K562 (cell line): Measurements from ENCODE around the gene DTNBP1. TPM values are rescaled to one million over a fixed set of nuclear protein-coding genes. Genes with fewer than 3 reads are reported as not detected.

Experiments
- ATAC-seq: fragments of 200-7000 bp; cut with Tn5 transposase; 3 replicates; pipeline ENCODE4 v1.9.1; 2020; ENCODE audit warnings: moderate library complexity
- BruUV-seq: library from RNA; stranded (reverse); fragments of 400-500 nt; replicated peaks from 2 replicates; lab custom pipeline; 2021; lab: Mats Ljungman, UMichigan
- CTCF ChIA-PET: fragments of 300-600 bp; formaldehyde crosslinking; extraction: SDS; loops from one replicate; lab custom pipeline; 2021; ENCODE audit warnings: low intra/inter-chr PET ratio; lab: Yijun Ruan, JAX
- POLR2A ChIA-PET: fragments of 300-600, 350-650 bp; sonication (Branson Sonifier 250); formaldehyde crosslinking; extraction: SDS; loops from one replicate; lab custom pipeline; 2021; ENCODE audit warnings: antibody characterized with exemption, inconsistent platforms; lab: Yijun Ruan, JAX
- DNase-seq, 4 experiments: peaks; one replicate each; pipeline versions ENCODE4 v3.0.0 to v3.0.0-alpha.2; 2011 to 2018; ENCODE audit warnings: low spot score in 3 of 4, mixed read lengths in 3 of 4; ENCODE audit errors: extremely low read depth in 1 of 4
- FAIRE-seq: peaks from 2 replicates; lab custom pipeline; 2011; peaks lifted over from hg19 to GRCh38; lab: Jason Lieb, UNC
- H2AFZ ChIP-seq: 2 replicates; pipeline ENCODE4 v1.6.0; 2011; ENCODE audit warnings: low read depth, low read length, control low read depth, inconsistent platforms
- H3K27ac ChIP-seq: fragments of 200-600 bp; 3 replicates; pipeline ENCODE4 v1.8.0; 2011; ENCODE audit warnings: low read depth, mild to moderate bottlenecking, control low read depth, inconsistent platforms, low read length, moderate library complexity, mixed read lengths; ENCODE audit errors: extremely low read depth
- H3K27me3 ChIP-seq, 2 experiments: fragments of 300-600 bp in 1 of 2; 2 replicates in 1 of 2; 3 replicates in 1 of 2; pipeline versions ENCODE4 v1.6.0 to v1.8.0; 2011; ENCODE audit warnings: inconsistent platforms in 2 of 2, low read length in 2 of 2, mild to moderate bottlenecking in 1 of 2, mixed read lengths in 1 of 2, moderate library complexity in 1 of 2; ENCODE audit not compliant: control insufficient read depth in 2 of 2, insufficient read depth in 2 of 2
- H3K36me3 ChIP-seq: fragments of 300-600 bp; 3 replicates; pipeline ENCODE4 v1.8.0; 2011; ENCODE audit warnings: mild to moderate bottlenecking, low read length, inconsistent platforms; ENCODE audit not compliant: control insufficient read depth, insufficient read depth
- H3K4me1 ChIP-seq, 2 experiments: fragments of 200-600 bp in 1 of 2; replicated peaks in 1 of 2; 2 replicates in 1 of 2; 3 replicates in 1 of 2; pipeline versions ENCODE4 v1.5.1 to v1.8.0; 2011; ENCODE audit warnings: inconsistent platforms in 2 of 2, low read length in 2 of 2, mild to moderate bottlenecking in 1 of 2, mixed read lengths in 1 of 2, moderate library complexity in 1 of 2; ENCODE audit not compliant: control insufficient read depth in 2 of 2, insufficient read depth in 2 of 2
- H3K4me2 ChIP-seq: 2 replicates; pipeline ENCODE4 v1.6.1; 2011; ENCODE audit warnings: low read length, control low read depth, inconsistent platforms, mixed read lengths; ENCODE audit not compliant: insufficient read depth
- H3K4me3 ChIP-seq: fragments of 200-600 bp; sonication (generic), shearing (Covaris generic); 2 replicates; pipeline ENCODE4 v1.5.1; 2016; ENCODE audit warnings: control low read depth, inconsistent platforms
- H3K79me2 ChIP-seq: fragments of 200-600 bp; 3 replicates; pipeline ENCODE4 v1.8.0; 2011; ENCODE audit warnings: low read length, inconsistent platforms; ENCODE audit not compliant: control insufficient read depth, insufficient read depth
- H3K9ac ChIP-seq, 2 experiments: 2 replicates each; pipeline versions ENCODE4 v1.6.0 to v1.6.1; 2011; ENCODE audit warnings: low read depth in 2 of 2, low read length in 2 of 2, control low read depth in 1 of 2, inconsistent platforms in 1 of 2, mild to moderate bottlenecking in 1 of 2, mixed read lengths in 1 of 2; ENCODE audit not compliant: insufficient read depth in 1 of 2
- H3K9me1 ChIP-seq: one replicate; pipeline ENCODE4 v1.6.0; 2011; ENCODE audit warnings: inconsistent platforms, mild to moderate bottlenecking, low read length, moderate library complexity; ENCODE audit not compliant: control insufficient read depth, insufficient read depth
- H3K9me3 ChIP-seq: replicated peaks from 2 replicates; pipeline ENCODE4 v1.5.1; 2011; ENCODE audit warnings: low read depth, low read length, inconsistent platforms; ENCODE audit not compliant: control insufficient read depth, insufficient read depth
- H4K20me1 ChIP-seq: replicated peaks from 2 replicates; pipeline ENCODE4 v1.6.1; 2011; ENCODE audit warnings: low read length, inconsistent platforms, mixed read lengths; ENCODE audit not compliant: control insufficient read depth, insufficient read depth
- ADNP ChIP-seq: fragments of 200-800 bp; sonication (Bioruptor generic); IDR thresholded peaks from 2 replicates; pipeline ENCODE4 v1.6.1; 2016; ENCODE audit warnings: missing genetic modification characterization, missing compliant biosample characterization
- CBX1 ChIP-seq: sonication (generic); IDR thresholded peaks from 2 replicates; pipeline ENCODE4 v1.6.1; 2016; ENCODE audit warnings: antibody characterized with exemption, low read depth, mild to moderate bottlenecking
- GMEB1 ChIP-seq: fragments of 250-450 bp; sonication (Bioruptor Pico); IDR thresholded peaks from 2 replicates; pipeline ENCODE4 v1.4.0; 2020; ENCODE audit warnings: mild to moderate bottlenecking
- HIVEP1 ChIP-seq: fragments of 250-450 bp; sonication (Bioruptor Pico); IDR thresholded peaks from 2 replicates; pipeline ENCODE4 v1.4.0; 2020; ENCODE audit warnings: mild to moderate bottlenecking
- HMBOX1 ChIP-seq: sonication (generic); IDR thresholded peaks from 2 replicates; pipeline ENCODE4 v1.6.1; 2016
- HNRNPL ChIP-seq: fragments of 200-400 bp; formaldehyde crosslinking; IDR thresholded peaks from 2 replicates; pipeline ENCODE4 v1.6.1; 2017; ENCODE audit warnings: low read depth, mild to moderate bottlenecking, low read length
- LEF1 ChIP-seq: fragments of 450-650 bp; IDR thresholded peaks from 2 replicates; pipeline ENCODE4 v1.6.1; 2016; ENCODE audit warnings: mild to moderate bottlenecking
- PHF8 ChIP-seq: fragments of 200-600 bp; sonication (generic); IDR thresholded peaks from 2 replicates; pipeline ENCODE4 v1.6.1; 2012; ENCODE audit warnings: mixed run types, mild to moderate bottlenecking, inconsistent platforms, low read length, moderate library complexity, borderline replicate concordance
- POLR2AphosphoS2 ChIP-seq: IDR thresholded peaks from 2 replicates; pipeline ENCODE4 v1.6.1; 2012; ENCODE audit warnings: low read length, improper control_type of control experiment
- POLR2AphosphoS5 ChIP-seq: IDR thresholded peaks from 2 replicates; pipeline ENCODE4 v1.6.1; 2011; ENCODE audit warnings: mild to moderate bottlenecking, low read depth, low read length, moderate library complexity; ENCODE audit not compliant: control insufficient read depth, insufficient read depth
- POLR3G ChIP-seq: IDR thresholded peaks from 2 replicates; pipeline ENCODE4 v1.6.1; 2011; ENCODE audit not compliant: insufficient read length, insufficient replicate concordance; ENCODE audit errors: extremely low read depth
- SETDB1 ChIP-seq: IDR thresholded peaks from one replicate; pipeline ENCODE4 v1.6.1; 2012; ENCODE audit warnings: low read length, control low read depth, inconsistent platforms
- TBP ChIP-seq: optimal IDR thresholded peaks from 2 replicates; pipeline ENCODE3; 2011; ENCODE audit warnings: low read depth, low read length, improper control_type of control experiment
- ZNF140 ChIP-seq: fragments of 250-450 bp; sonication (Bioruptor Pico); IDR thresholded peaks from 2 replicates; pipeline ENCODE4 v1.8.0; 2021; ENCODE audit warnings: moderate library complexity, mild to moderate bottlenecking, inconsistent platforms
- ZNF668 ChIP-seq: fragments of 250-450 bp; sonication (Bioruptor Pico); IDR thresholded peaks from 2 replicates; pipeline ENCODE4 v1.8.0; 2022; ENCODE audit warnings: mild to moderate bottlenecking, inconsistent platforms
- WGBS: fragments of 100-300 bp; shearing (Covaris generic); methylation state at CpG from one replicate; pipeline ENCODE4 v1.1.6; 2016; ENCODE audit warnings: low coverage, mixed read lengths; ENCODE audit not compliant: insufficient coverage; ENCODE audit errors: missing lambda C conversion rate; 5-methylcytosine and 5-hydroxymethylcytosine counted together
- in situ Hi-C: fragments of 300-500 bp; cut with MboI; formaldehyde crosslinking; loops from 4 replicates; pipeline ENCODE4 v1.15.0; 2018; ENCODE audit warnings: inconsistent platforms, mixed read lengths
- intact Hi-C: fragments of 100-400 bp; cut with micrococcal nuclease; formaldehyde crosslinking; loops from 2 replicates; pipeline ENCODE4 v1.14.2; 2022
- polyA plus RNA-seq, 8 experiments: library from polyadenylated mRNA; depleted of rRNA in 4 of 8; stranded (reverse) in 5 of 8; unstranded in 3 of 8; fragments of >200 nt; fragmentation: Nextera tagmentation in 2 of 8; fragmentation: Illumina TruSeq in 1 of 8; extraction: Ambion mirVana in 2 of 8; extraction: Trizol in 1 of 8; gene quantifications; 2 replicates each; pipeline versions ENCODE4 v1.2.1 to v1.2.3, GENCODE V29; 2011 to 2014; ENCODE audit warnings: inconsistent platforms in 1 of 8, missing spikeins in 1 of 8
- total RNA-seq, 7 experiments: library from RNA; depleted of rRNA in 6 of 7; stranded (reverse); fragments of >200 nt in 6 of 7; fragmentation: Illumina TruSeq in 2 of 7; extraction: Trizol in 2 of 7; gene quantifications; 2 replicates each; pipeline versions ENCODE4 v1.2.1 to v1.2.3, GENCODE V29; 2011 to 2021; ENCODE audit warnings: low replicate concordance in 1 of 7

The DTNBP1 gene
- total and polyA plus RNA-seq, 9 of the 15 experiments (the other 6 are each of a cell fraction or from before 2014, with no cell fraction given) = 16.7 to 54.5 (median 21.4) TPM

GRCh38 chr6:15615802-15616201 lies 47.0 kb downstream of the DTNBP1 start:
- Histone ChIP-seq H3K27me3 (no peaks in the 10 kb centered on the region), H3K4me1 (peaks cover 6 to 7% of the 10 kb centered on the region in 2 experiments), H4K20me1 (no peaks in the 10 kb centered on the region), H3K79me2 (peaks cover 39% of the 10 kb centered on the region), H2AFZ (no peak overlapping the region), H3K9me3 (no peaks in the 10 kb centered on the region), H3K27ac (no peak overlapping the region), H3K36me3 (peaks cover 24% of the 10 kb centered on the region), H3K4me2 (no peak overlapping the region), H3K9ac (no peak overlapping the region), H3K9me1 (no peaks in the 10 kb centered on the region), H3K4me3 (no peak overlapping the region)
- ChIA-PET POLR2A (interaction anchor here (0.9 to 1.0 kb wide), 2 partner anchors 27 to 506 kb away, joined by 3 to 4 read pairs; no protein-coding TSS in a partner anchor), CTCF (interaction anchor here (0.6 kb wide), 1 partner anchor 551 kb away, joined by 3 read pairs; no protein-coding TSS in a partner anchor)
- intact Hi-C loops = no loop called here
- WGBS = 67% methylated on average over 2 of the region's 2 CpGs
- in situ Hi-C loops = no loop called here
- DNase-seq (no peak), ATAC-seq (no peak), FAIRE-seq (no peak)
- BruUV-seq = no TSS peak
- TF ChIP-seq HIVEP1 (CRISPR knock-in tag) (no peak), HMBOX1 (peak; percentile 41; the same call in 1 of the 2 replicates), POLR2AphosphoS5 (no peak)

GRCh38 chr6:15614277-15614676 lies 48.6 kb downstream of the DTNBP1 start:
- FAIRE-seq (no peak), ATAC-seq (no peak), DNase-seq (no peak)
- ChIA-PET CTCF (no interaction called here), POLR2A (interaction anchor here (0.6 to 1.1 kb wide), 4 partner anchors 9 to 553 kb away, joined by 3 to 6 read pairs (median 4); no protein-coding TSS in a partner anchor)
- BruUV-seq = no TSS peak
- 88% methylated on average over 4 of the region's 4 CpGs for WGBS
- no peak overlapping the region for H3K4me2 ChIP-seq
- no peak overlapping the region for H2AFZ ChIP-seq
- no peaks in the 10 kb centered on the region for H3K9me3 ChIP-seq
- H4K20me1 ChIP-seq = no peaks in the 10 kb centered on the region
- intact Hi-C loops (no loop called here), in situ Hi-C loops (no loop called here)
- no peak overlapping the region for H3K4me3 ChIP-seq
- H3K9ac ChIP-seq = no peak overlapping the region
- peaks cover 26% of the 10 kb centered on the region for H3K79me2 ChIP-seq
- H3K9me1 ChIP-seq = no peaks in the 10 kb centered on the region
- H3K27ac ChIP-seq = no peak overlapping the region
- peaks cover 38% of the 10 kb centered on the region for H3K36me3 ChIP-seq
- peaks cover 5 to 6% of the 10 kb centered on the region in 2 experiments for H3K4me1 ChIP-seq
- H3K27me3 ChIP-seq = no peaks in the 10 kb centered on the region
- TF ChIP-seq SETDB1 (no peak), POLR2AphosphoS2 (no peak), ZNF668 (no peak), TBP (no peak), ZNF140 (no peak), POLR3G (no peak), HNRNPL (no peak), LEF1 (no peak), ADNP (tag) (no peak), PHF8 (no peak), GMEB1 (CRISPR knock-in tag) (no peak), CBX1 (no peak)
